ENCODE measurements around the gene WDR27.

DNA sequence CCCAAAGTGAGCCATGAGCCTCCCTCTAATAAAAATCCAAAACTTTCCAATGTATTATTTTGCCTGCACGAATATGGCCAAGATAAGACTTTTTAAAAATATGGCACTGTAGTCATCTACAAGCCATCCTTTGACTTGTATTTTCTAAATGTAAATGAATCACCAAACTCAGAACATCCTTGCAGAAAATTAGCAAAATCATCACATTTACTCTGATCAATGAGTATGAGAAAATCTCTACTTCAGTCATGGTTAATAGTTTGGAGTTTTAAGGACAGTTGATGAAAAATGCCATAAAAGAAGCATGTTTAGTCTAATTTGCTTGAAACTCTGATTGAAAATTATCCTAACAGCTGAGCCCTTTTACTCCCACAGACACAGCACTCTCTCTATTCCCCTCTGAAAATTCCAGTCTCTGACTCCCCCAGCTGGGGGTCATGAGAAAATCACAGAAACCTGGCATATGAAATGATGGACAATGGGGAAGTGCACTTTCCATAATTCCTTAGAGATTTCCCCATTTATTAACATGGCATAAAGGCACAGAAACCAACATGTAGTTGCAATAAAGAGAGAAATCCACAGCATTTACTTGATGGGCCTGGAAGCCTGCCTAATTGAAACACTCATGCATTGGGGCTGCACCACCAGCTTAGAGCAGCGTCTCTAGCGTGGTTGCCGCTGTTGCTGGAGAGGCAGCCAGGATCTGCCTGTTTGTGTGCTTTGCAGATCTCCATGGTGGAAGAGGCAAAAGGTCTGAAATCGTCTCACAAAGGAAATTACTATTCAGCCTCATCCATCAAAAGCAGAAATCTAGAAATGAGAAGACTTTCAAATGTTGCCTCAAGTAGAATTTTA, 214.0 kb downstream of the WDR27 start:
- TF ChIP-seq, protein P1, sequence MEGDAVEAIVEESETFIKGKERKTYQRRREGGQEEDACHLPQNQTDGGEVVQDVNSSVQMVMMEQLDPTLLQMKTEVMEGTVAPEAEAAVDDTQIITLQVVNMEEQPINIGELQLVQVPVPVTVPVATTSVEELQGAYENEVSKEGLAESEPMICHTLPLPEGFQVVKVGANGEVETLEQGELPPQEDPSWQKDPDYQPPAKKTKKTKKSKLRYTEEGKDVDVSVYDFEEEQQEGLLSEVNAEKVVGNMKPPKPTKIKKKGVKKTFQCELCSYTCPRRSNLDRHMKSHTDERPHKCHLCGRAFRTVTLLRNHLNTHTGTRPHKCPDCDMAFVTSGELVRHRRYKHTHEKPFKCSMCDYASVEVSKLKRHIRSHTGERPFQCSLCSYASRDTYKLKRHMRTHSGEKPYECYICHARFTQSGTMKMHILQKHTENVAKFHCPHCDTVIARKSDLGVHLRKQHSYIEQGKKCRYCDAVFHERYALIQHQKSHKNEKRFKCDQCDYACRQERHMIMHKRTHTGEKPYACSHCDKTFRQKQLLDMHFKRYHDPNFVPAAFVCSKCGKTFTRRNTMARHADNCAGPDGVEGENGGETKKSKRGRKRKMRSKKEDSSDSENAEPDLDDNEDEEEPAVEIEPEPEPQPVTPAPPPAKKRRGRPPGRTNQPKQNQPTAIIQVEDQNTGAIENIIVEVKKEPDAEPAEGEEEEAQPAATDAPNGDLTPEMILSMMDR (IDR thresholded peaks at IDR 0.05), result no peak
- TF ChIP-seq POLR2AphosphoS5 (IDR thresholded peaks at IDR 0.05), result no peak
